Endothelial cell of umbilical vein (primary cell): ENCODE results near the gene MUC13.

Experiments
- EZH2 ChIP-seq: IDR thresholded peaks from 2 replicates; pipeline ENCODE4 v1.6.1; 2012; ENCODE audit warnings: borderline replicate concordance, low read depth, mild to moderate bottlenecking, moderate library complexity, low read length, inconsistent platforms; ENCODE audit not compliant: severe bottlenecking
- JUN ChIP-seq: IDR thresholded peaks from 2 replicates; pipeline ENCODE4 v1.6.1; 2011; ENCODE audit warnings: borderline replicate concordance, low read depth; ENCODE audit not compliant: insufficient read length, insufficient read depth
- POLR2A ChIP-seq: IDR thresholded peaks from 2 replicates; pipeline ENCODE4 v1.6.1; 2012; ENCODE audit warnings: low read depth, mild to moderate bottlenecking, control low read depth, low read length
- POLR2AphosphoS5 ChIP-seq: IDR thresholded peaks from 2 replicates; pipeline ENCODE4 v1.6.1; 2012; ENCODE audit warnings: low read depth, mild to moderate bottlenecking, control low read depth, low read length, moderate library complexity; ENCODE audit not compliant: insufficient read depth
- TF ChIP-seq, protein P1 (sequence below), 2 donors: IDR thresholded peaks; 1 replicate in 1 of 2; 2 replicates in 1 of 2; pipeline ENCODE4 v1.5.1; 2011; ENCODE audit warnings: low read length in 2 of 2, mild to moderate bottlenecking in 2 of 2, moderate library complexity in 2 of 2, control low read depth in 1 of 2, inconsistent platforms in 1 of 2, low read depth in 1 of 2; ENCODE audit not compliant: insufficient read depth in 1 of 2; ENCODE audit errors: extremely low read depth in 1 of 2

DNA sequence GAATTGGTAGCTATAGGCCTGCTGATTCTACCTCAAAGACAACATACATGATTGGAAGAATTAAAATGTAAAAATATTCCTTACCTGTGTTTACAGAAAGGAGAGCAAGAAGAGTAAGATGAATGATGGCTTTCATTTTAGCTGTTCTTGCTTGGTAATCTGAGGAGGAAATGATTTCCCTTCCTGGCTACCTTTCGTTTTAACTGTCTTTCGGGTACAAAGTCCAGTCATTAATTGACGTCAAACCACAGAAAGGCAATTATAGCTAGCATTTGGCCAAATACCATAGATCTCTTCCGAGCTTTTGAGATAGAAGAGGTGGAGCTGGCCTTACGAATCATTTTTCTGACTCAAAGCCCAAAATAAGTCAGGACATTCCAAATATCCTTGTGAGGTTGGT is at the start of gene MUC13:
- TF ChIP-seq, protein P1, sequence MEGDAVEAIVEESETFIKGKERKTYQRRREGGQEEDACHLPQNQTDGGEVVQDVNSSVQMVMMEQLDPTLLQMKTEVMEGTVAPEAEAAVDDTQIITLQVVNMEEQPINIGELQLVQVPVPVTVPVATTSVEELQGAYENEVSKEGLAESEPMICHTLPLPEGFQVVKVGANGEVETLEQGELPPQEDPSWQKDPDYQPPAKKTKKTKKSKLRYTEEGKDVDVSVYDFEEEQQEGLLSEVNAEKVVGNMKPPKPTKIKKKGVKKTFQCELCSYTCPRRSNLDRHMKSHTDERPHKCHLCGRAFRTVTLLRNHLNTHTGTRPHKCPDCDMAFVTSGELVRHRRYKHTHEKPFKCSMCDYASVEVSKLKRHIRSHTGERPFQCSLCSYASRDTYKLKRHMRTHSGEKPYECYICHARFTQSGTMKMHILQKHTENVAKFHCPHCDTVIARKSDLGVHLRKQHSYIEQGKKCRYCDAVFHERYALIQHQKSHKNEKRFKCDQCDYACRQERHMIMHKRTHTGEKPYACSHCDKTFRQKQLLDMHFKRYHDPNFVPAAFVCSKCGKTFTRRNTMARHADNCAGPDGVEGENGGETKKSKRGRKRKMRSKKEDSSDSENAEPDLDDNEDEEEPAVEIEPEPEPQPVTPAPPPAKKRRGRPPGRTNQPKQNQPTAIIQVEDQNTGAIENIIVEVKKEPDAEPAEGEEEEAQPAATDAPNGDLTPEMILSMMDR (IDR thresholded peaks at IDR 0.05; ENCODE audit: extremely low read depth in 1 of 2, insufficient read depth in 1 of 2, low read depth in 1 of 2, low read length in 2 of 2) = no peak
- TF ChIP-seq POLR2A (no peak), EZH2 (no peak), JUN (no peak), POLR2AphosphoS5 (no peak)
